Left colon (tissue), 2 donors: ENCODE data around the gene CREB5. TPM values are rescaled to one million over a fixed set of nuclear protein-coding genes. Genes with fewer than 3 reads are reported as not detected.
"Not testable (repeated sequence)": the region's sequence is repeated elsewhere in the genome, so short reads cannot be mapped to it uniquely, and the experiment has no call there.

Source experiments
- ATAC-seq: fragments of 200-7000 bp; cut with Tn5 transposase; one replicate; pipeline ENCODE4 v1.9.1; 2020; ENCODE audit warnings: mild to moderate bottlenecking, moderate library complexity
- DNase-seq, 2 donors: peaks; one replicate each; pipeline ENCODE4 v3.0.0-alpha.2; 2020
- intact Hi-C, 2 donors: fragments of 100-400 bp; cut with DNase I in 1 of 2; cut with micrococcal nuclease in 1 of 2; formaldehyde crosslinking; loops; one replicate each; pipeline versions ENCODE4 v1.11.2 to v1.14.0; 2022; cut with DNase I, micrococcal nuclease
- total RNA-seq, 2 donors: library from RNA; stranded (reverse); fragmentation: NEBNext Ultra II Directional; extraction: Animal tissue kit (Norgen Biotek cat#: 25700); gene quantifications; one replicate each; pipeline ENCODE4 v1.2.1, GENCODE V29; 2021
- donor health status: DM: no; HTN: no; CAD: no.
- donor health status: DM: yes; HTN: yes; CAD: no.

Gene CREB5
- total RNA-seq, 2 donors from 2014 or later, result 1.8 to 2.4 TPM

DNA sequence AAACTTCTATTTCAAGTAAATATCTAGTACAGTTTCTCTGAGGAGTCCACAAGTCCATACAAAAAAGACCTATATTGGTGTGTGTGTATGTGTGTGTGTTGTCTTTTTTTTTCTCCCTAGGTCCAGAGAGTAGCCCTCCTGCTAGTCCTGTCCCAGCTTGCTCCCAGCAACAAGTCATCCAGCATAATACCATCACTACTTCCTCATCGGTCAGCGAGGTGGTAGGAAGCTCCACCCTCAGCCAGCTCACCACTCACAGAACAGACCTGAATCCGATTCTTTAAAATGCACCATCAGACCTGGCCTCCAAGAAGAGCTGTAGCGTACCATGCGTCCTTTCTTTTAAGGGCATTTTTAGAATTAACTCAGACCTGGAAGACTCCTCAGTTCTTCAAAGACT, 406.7 kb downstream of the CREB5 start:
- no peak for DNase-seq
- ATAC-seq, result peak; percentile 40
- intact Hi-C loops, result no loop called here

DNA sequence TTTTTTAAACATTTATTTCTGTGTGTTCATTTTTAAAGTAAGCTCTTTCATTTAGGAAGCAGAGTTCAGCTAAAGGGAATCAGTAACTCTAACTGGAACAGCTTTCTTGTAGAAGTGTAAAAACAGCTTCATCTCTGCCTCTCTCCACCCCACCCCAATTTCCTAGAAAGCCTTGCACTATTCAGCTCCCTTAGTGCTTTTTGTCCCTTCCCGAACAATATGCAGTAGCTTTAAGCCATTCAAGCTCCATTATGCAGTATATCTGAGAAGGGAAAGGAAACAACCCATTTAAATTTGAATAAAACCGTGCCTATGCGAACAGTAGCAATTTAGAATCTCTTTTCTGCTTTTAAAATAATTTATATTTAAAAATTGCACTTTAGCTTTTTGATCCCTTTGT, 411.3 kb downstream of the CREB5 start:
- DNase-seq, result no peak

DNA sequence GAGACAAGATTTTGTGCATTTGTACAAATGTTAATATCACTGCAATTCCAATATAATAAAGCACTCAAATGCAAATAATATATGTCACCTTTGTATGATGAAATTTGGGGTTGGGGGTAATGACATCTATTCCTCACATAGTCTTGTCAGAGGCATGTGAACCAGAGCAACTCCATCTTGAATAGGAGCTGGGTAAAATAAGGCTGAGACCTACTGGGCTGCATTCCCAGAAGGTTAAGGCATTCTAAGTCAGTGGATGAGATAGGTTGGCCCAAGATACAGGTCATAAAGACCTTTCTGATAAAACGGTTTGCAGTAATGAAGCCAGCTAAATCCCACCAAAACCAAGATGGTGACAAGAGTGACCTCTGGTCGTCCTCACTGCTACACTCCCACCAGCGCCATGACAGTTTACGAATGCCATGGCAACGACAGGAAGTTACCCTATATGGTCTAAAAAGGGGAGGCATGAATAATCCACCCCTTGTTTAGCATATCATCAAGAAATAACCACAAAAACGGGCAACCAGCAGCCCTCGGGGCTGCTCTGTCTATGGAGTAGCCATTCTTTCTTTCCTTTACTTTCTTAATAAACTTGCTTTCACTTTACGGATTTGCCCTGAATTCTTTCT, 413.6 kb downstream of the CREB5 start:
- intact Hi-C loops, ATAC-seq, DNase-seq: not testable (repeated sequence)

More for the DNA sequence above, 411.3 kb downstream of the CREB5 start:
- ATAC-seq, result no peak
- intact Hi-C loops, result no loop called here

DNA sequence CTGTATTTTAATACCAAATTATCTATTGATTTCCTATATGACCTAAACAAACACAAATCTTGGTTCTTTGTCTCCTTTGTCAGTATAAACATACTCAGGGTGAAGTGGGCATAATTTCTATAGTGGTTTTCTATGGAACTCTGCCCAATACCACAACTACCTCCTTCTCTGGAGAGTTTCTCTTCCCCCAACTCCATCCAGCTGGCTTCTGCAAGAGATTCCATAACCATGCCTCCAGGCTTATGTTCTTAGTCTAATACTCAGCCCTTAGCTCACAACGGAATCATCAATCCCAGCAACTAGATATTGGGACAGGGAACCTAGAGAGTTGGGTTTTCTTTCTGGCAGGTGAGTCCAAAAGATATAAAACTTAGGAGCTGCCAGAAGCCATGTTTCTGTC, 418.5 kb downstream of the CREB5 start:
- ATAC-seq (no peak), DNase-seq (no peak)
- intact Hi-C loops, result no loop called here

DNA sequence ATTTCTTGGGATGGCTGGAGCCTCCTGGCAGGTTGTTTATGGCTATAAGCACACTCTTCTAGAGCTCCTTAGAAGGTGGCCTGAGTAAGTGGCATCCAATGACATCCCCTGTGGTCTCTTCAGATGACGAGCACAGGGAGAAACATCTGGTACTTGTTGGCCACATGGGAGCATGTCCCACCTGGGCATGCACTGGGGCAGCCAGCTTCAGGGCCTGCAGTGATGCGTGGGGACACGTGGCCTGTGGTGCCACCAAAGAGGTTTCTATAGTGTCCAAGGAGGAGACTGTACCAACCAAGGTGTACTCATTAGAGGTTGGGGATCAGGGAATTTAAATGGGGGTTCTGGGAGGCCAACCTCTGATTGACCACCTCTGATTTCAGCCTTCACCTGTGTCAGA, 420.4 kb downstream of the CREB5 start:
- no peak for DNase-seq
- ATAC-seq, result no peak
- intact Hi-C loops, result no loop called here

DNA sequence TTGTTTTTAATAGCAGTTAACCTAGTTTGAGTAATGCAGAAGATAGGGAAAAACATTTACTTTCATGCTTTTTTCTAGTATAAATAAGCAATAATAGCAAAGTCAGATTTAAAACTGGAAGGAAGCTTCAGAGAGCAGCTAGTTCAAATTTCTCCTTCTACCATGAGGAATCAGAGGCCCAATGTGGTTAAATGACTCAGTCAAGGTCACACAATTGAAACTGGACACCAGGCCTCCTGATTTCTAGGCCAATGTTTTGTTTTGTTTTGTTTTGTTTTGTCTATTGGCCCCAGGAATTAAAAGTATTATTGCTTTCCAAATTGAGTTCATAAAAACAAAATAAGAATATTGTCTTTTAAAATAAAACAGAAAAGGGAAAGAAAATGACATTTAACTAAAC, 423.5 kb downstream of the CREB5 start:
- DNase-seq, result no peak
- ATAC-seq, result no peak
- intact Hi-C loops, result no loop called here

DNA sequence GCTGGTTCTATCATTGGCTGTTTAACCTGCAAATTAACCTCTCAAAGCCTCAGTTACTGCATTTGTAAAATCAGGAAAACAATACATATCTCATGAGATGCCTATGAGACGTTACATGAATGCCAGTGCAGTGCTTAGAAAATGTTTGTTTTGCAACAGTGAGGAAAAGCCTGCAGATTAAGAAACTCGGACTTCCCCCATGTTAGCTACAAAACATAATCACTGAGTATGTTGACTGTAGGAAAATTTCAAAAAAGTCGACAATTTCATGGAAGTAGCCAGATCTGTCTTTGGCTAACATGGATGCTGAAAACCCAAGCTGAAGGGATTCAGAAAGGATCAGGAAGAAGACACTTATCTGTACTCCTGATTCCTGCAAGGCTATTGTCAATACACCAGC, 424.4 kb downstream of the CREB5 start:
- no peak for ATAC-seq
- intact Hi-C loops, result no loop called here
- DNase-seq, result no peak

DNA sequence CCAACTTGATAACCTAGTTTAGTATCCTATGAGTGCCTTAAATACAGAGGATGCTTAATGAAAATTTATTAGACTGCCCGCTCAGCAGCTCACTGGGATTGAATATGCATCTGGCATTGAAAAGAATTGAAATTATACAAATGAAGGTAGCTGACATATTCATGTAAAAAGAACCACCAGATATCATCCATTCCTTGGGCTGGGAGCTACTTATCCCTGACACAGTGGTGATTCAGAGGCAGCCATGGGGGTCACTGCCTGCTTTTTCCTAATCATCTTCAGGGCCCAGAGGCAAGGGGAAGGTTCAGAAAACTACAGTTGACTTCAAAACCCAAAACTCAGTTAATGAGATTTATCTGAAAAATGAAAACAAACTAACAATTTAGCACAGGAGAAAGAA, 424.9 kb downstream of the CREB5 start:
- DNase-seq (no peak), ATAC-seq (no peak)
- intact Hi-C loops, result no loop called here

DNA sequence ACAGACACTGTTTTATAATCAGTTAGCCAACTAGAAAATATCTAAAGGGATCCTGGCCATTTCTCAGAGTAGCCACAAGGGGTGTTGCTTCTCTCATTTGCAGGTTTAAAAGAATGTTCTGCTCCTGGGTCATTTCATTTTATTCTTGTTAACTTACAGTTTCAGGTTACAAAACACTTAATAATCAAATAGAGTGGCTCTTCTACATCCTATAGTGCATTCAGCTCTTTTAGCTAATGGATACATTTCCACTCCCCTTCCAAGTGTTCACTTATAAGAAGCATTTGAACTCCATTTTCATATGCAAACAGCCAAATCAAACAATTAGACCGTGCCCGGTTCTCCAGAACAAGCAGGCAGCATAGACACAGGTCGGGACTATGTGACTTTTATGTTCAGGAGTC, 428.3 kb downstream of the CREB5 start:
- intact Hi-C loops, result no loop called here
- DNase-seq (no peak), ATAC-seq (no peak)

DNA sequence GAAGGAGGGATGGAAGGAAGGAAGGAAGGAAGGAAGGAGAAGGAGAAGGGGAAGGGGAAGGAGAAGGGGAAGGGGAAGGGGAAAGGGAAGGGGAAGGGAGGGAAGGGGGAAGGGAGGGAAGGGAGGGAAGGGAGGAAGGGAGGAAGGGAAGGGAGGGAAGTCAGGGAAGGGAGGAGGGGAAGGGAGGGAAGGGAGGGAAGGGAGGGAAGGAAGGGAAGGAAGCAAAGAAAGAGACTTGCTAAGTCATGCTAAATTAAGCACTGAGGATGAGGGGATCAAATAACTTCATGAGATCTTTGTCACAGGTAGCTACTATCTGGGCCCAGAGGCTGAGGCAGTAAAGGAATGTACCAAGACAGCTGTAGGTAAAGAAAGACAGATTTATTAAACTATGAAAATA, 429.4 kb downstream of the CREB5 start:
- ATAC-seq (no peak), DNase-seq (no peak)
- intact Hi-C loops, result no loop called here

DNA sequence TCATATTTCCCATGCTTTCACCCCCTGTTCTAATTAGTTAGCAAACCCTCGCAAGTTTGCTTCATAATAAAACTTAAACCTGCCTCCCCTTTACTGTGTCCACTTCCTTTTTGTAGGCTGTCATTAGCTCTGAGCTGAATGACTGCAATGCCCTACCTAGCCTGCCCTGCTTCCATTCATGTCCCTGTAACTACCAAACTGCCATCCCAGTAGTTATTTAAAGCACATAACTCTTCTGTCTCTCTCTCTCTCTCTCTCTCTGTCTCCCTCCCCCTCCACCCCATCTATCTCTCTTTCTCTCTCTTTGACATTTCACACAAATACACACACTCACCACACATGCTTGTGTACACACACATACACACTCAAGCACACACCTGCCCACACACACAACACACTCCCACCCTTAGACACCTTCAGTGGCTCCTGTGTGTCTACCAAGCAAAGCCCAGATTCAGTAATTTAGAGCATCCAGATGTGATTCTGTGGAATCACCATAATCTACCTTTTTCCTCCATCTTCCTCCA, 430.5 kb downstream of the CREB5 start:
- no peak for ATAC-seq

DNA sequence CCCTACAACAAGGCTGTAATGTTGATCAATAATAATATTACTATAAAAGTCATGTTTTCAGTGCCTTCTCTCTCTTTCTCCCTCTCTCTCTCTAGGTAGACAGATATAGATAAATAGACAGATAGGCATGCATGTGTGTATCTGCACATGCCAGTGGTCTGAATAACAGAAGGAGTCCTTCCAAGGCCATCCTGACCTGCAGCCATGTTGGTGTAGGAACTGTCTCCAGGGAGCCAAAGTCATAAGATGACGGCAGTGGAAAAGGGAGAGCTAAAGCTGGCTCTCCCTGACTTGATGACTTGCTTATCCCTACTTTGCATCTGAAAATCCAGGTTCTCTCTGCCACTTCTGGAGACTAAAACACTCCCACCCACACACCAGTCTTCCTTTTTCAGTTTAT, 432.8 kb downstream of the CREB5 start:
- ATAC-seq (no peak), DNase-seq (no peak)
- intact Hi-C loops, result no loop called here

More for the DNA sequence above, 430.5 kb downstream of the CREB5 start:
- no peak for DNase-seq
- intact Hi-C loops, result no loop called here

DNA sequence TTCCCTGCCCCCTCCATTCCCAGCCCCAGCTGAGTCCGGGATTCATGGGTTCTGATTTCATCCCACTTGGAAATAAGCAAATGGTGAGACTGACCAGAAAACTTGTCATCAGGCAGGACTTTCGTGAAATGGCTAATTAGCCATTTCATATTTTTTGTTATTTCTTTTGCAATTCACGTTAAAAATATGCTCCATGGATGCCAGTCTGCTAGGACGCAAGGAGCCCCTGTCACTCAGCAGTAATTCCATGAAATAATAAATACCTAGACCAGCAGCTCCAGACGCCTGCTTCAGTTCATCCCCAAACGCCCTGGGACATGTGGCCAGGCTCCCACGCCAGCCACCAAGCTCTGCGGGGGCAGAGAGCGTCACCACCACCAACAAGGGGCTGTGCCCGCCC, 434.9 kb downstream of the CREB5 start:
- no peak for DNase-seq
- intact Hi-C loops, result no loop called here
- ATAC-seq, result no peak

DNA sequence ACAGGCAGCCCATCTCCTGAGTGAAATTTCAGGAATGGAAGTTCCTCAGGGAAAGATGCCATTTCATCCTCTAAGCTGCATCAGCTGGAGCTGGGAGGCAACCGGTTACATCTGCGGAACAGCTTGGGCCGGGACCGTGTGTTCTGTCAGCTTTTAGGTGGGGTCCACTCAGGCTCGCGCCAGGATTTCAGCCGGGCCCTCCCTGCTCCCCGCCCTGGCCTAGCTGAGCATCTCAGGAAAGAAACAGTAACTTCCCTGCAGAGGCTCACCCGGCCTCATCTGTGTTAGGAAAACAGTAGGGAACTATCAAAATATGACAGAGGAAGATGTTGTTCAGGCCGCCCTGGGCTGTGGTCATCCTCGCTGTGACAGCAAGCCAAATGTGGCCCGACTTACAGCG, 435.4 kb downstream of the CREB5 start:
- intact Hi-C loops, result no loop called here
- no peak for ATAC-seq
- no peak for DNase-seq

DNA sequence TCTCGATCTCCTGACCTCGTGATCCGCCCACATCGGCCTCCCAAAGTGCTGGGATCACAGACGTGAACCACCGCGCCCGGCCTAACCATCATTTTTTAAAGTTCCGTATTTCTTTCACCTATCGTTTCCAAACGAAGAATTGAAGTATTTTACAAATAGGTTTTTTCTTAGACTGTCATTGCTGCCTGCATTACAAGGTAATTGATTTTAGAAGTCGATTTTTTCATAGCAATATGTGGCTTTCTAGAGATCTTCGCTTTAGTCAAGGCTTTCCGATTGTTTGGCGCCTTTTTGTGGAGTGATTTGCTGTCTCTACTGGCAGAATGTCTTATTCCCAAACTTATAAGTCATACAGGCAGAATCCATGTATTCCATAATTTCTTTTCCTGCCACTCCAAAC, 436.6 kb downstream of the CREB5 start:
- DNase-seq (no peak), ATAC-seq (no peak)
- intact Hi-C loops, result no loop called here

DNA sequence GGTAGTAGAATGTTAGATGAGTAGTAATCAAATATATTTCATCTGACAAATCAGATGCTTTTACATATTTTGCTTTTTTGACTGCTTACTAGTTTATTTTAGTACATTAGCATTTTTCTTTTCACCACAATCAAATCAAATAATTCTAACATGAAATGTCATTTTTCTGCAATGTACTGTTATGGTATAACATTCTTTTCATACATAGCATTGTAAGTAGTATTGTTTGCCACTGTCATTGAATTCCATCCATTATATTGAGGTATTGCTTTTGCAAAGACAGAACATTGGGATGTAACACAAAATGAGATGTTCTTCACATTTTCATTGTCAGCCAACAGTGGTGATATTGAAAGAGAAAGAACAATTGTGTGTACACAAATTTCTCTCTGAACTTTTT, 438.4 kb downstream of the CREB5 start:
- intact Hi-C loops, result loop anchor here in 1 of 2 donors (10.0 kb wide), 2 partner anchors 226 to 556 kb away; no protein-coding TSS in a partner anchor
- DNase-seq, result no peak
- no peak for ATAC-seq

DNA sequence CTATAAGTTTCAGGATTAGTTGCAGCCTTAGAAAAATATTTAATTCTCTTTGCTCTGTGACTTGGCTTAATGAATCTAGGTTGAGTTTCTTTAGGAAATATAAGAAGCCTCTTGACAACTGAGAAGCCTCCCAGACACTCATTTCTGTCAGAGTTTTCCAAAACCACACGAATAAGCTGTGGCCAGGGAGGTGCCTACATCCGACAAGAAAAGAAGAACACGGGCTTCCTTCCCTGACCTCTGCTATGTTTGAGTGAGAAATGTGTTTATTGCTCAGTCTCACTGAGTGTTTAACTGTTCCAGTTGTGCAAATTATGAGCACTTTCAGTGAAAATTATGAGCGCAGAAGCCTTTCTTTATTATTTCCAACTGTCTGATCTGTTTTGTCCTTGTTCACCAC, 440.8 kb downstream of the CREB5 start:
- ATAC-seq, result no peak
- intact Hi-C loops, result loop anchor here in 1 of 2 donors (2.0 to 10.0 kb wide), 3 partner anchors 228 to 558 kb away; no protein-coding TSS in a partner anchor
- DNase-seq, result no peak

DNA sequence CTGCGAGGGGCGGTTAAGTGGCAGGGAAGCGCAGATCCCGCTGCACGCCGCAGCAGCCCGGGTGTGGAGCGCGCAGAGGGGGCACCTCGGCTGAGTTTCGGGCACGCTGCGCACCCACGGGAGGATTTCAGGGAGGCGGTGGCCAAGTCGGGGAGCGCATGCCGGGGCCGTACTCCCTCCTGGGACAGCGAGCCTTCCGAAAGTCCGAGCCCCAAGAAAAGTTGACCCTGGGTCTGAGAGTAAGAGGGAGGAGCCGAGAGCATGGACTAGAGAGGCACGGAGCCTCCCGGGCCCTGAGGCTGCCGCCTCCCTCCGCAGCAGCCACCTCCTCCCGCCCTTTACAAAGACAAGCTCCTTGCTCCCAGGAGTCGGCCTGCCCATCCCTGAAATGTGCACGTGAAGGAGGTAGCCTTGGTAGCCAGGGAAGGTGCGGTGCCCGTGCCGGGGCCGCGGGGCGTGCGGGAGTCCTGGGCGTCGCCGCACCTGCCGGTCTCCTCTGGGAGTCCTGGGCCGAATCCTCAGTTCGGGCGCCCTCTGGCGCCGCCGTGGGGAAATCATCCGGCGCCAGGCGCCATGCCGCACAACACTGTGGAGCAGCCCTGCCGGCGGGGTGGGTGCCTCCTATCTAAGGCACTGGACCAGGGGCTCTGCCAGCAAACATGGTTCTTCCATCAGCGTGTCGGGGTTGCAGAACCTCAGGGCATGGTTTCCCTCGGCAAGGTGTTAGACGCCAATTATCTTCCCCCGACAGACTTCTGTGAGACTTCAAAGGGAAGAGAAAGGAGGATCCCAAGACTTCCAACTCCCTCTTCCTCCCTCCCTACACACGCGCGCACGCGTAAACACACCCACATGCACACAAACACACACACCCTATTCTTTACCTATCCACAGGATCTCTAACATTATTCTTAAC, 441.8 kb downstream of the CREB5 start:
- intact Hi-C loops, result loop anchor here in 1 of 2 donors (2.0 to 10.0 kb wide), 3 partner anchors 229 to 559 kb away; no protein-coding TSS in a partner anchor
- DNase-seq, result peak; percentile 54 to 85

DNA sequence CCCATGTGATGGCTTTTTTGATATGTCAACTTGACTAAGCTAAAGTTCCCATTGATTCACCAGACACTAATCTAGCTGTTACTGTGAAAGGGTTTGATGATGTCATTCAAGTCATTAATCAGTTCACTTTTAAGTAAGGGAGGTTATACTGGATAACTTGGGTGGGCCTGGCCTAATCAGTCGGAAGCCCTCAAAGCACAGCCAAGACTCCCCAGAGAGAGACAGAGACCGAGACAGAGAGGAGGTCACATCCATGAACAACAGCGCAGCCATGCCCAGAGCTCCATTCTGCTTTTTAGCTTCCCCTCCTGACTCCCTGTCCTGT, 442.4 kb downstream of the CREB5 start:
- DNase-seq, result no peak
- intact Hi-C loops, result loop anchor here in 1 of 2 donors (10.0 kb wide), 2 partner anchors 230 to 560 kb away; no protein-coding TSS in a partner anchor
- ATAC-seq, result no peak

More for the DNA sequence above, 441.8 kb downstream of the CREB5 start:
- peak; percentile 99 for ATAC-seq
